ENCODE measurements around the gene MGMT.

MGMT gene

DNA sequence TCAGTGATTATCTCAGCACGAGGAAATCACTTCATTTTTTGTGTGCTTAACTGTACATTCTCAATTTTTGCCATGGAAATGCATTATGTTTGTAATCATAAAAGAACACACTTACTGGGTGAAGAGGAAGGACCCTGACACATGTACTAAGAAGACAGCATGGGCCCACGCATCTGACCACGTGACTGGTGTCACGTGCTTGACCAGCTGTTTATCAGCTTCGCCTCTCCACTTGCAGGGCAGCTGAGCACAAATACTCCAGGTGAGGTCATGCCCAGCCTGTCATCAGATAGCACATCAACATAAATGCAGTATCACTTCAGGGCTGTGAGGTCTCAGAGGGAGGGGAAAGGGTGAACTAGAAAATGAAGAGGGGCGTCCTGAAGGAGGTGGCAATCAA is 317.2 kb downstream of the MGMT start:
- no peak for DNase-seq

- DNase-seq, result no peak
Observed at GRCh38 chr10:129784891-129785290, 317.9 kb downstream of the MGMT start.

GRCh38 chr10:129785536-129785981 is 318.5 kb downstream of the MGMT start:
- no peak for DNase-seq

DNA sequence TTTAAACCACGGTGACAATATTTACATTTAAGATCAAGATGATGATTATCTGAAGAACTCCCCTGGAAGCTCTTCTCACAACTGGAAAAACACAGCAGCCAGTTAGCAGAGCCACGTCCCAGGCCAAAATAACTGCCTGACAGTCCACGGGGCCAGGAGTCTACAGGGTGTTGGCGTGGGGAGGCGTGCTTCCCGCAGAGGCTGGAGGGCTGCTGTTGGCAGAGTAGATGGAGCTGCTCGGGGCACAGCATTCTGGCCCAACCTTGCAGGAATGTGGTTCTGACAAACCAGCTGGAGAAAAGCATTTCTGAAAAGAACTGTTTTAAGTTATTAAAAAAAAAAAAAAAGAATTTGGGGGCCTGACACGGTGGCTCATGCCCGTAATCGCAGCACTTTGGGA is 319.2 kb downstream of the MGMT start:
- no peak for DNase-seq

- no peak for DNase-seq
Observed at GRCh38 chr10:129787557-129787956, 320.5 kb downstream of the MGMT start.

DNA sequence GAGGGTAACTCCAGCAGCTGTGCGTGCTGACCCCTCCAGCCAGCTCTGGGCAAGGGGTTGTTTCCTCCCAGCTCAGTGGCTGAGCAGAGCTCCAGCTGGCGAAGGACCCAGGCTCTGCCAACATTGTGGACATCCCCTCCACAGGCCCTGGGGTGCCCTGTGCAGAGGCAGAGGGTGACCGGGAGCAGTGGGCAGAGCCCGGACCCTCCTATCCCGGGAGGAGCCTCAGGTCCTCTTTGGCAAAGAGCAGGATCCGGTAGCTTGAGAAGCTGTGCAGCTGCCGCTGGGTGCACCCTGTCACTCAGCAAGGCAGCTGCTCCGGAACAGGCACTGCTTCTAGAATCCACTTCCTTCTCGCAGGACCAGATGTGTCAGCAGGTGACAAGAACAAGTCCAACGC is 321.2 kb downstream of the MGMT start:
- no peak for DNase-seq

- DNase-seq, result no peak
Observed at GRCh38 chr10:129790715-129791446, 323.8 kb downstream of the MGMT start.

DNA sequence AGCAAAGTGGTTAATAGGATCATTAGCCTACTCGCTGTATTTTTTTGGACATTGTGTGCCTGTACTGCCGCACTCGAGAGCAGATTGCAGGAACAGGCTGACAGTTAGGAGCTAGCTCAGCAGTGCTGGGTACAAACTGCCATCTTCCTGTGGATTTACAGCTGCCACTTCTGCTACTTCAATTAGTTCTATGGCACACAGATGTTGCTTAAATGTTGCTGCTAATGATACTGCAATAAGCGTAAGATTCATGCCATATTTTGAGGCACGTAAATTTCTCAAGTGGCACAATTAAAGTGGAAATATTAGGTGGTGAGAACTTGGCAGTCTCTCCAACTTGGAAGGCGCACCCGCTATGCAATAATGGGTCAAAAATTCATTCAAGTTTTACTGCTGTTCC is 325.1 kb downstream of the MGMT start:
- no peak for DNase-seq

DNA sequence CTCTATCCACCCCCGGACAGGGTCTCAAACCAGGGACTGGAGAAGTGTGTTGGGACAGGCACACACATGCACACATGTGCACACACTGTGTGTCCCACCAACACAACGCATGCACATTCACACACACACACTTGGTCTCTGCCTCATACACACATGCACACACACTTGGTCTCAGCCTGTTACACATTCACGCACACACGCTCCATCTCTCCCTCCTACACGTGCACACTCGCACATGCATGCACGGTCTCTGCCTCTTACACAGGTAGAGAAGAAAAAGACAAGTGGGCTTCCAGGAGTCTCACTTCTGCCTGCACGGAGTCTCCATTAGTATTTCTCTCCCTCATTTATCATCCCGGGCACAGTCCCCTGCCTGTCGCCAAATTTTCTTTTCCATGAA is 325.8 kb downstream of the MGMT start:
- DNase-seq, result no peak

DNA sequence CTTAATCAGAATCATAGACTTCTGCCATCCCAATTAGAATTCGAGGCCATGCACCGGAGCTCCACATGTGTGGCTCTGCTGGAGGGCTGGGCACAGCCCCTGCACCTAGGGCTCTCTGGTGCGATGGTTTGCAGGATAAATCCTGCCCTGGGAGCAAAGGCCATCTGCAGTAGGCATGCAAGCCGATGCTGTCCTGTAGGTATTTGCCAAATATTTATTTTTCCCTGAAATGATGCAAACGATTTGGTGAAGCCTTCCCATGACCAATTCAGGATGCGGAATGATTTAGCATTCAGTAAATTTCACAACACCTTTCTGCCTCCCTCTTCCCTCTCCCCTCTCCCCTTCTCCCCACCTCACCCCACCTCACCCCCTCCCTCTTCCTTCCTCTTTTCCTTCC is 326.4 kb downstream of the MGMT start:
- DNase-seq, result no peak

DNA sequence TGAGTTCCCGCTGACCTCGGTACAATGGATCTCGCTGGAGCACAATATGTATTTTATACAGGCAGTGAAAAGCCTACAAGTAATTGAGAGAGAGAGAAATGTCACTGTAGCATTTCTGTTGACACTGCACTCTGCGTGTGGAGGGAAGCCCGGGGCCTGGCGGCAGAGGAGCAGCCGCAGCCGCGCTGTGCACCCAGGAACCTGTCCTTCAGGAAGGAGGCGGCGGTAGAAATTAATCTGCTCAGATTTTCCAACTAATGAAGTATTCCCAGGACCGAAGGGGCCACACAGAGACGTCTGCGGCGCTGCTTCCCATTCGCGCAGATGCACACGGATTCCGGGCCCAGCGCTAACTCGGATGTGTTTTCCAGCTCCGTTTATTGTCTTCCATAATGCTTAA is 327.0 kb downstream of the MGMT start:
- no peak for DNase-seq

DNA sequence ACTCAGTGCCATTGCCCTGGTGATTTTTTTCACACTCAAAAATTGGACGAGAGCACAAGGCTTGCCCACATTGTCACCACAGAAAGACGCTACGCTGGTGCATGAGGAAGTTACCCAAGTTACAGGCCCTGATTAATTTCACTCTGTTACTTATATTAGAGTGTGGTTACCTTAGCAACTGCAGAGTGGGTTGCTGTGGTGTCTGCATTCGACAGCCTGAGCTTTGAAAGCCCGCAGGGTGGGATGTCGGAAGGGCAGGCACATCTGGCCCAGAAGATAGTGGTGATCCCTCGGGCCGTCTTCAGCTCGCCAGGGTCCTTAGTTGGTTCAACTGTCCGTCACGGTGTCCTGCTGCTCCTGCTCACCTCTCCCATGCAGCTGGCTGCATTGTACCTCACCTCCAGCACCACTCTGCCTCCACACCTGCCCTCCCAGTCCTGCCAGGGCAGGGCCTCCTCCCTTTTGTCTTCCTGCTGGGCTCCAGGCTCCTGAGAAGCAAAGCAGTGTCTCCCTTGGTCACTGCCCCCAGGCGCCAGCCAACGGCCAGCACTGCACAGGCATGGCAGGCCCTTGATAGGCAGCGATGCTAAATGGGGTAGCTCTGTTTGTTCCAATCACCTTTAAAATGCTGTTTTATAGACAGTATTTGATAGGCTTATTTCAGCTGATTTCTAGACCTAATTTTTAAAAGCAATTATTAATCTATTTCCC is 329.8 kb downstream of the MGMT start:
- DNase-seq, result no peak

GRCh38 chr10:129799942-129800341 is 332.9 kb downstream of the MGMT start:
- no peak for DNase-seq

- no peak for DNase-seq
Observed at GRCh38 chr10:129800796-129801340, 333.8 kb downstream of the MGMT start.

GRCh38 chr10:129807211-129807610 is 340.2 kb downstream of the MGMT start:
- DNase-seq, result no peak

GRCh38 chr10:129808092-129808983 is 341.3 kb downstream of the MGMT start:
- DNase-seq, result no peak

DNA sequence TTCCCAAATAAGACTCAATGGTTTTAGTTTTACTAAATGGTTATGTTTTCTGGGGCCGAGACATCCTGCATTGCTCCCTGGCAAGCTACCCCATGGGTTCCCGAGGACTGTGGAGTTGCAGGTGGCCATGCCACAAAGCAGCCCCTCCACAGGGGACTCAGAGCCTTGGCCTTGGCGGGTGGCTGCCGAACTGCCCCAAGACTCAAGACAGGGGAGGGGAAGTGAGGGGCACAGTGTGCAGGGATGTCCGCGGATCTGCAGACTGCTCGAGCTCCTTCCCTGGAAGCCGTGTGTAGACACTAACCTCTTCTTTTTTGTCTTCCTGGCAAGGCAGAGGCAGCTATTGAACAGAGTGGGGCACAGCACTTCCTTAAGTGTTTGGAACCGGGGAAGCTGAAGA is 342.4 kb downstream of the MGMT start:
- no peak for DNase-seq

GRCh38 chr10:129809841-129810240 is 342.8 kb downstream of the MGMT start:
- no peak for DNase-seq

DNA sequence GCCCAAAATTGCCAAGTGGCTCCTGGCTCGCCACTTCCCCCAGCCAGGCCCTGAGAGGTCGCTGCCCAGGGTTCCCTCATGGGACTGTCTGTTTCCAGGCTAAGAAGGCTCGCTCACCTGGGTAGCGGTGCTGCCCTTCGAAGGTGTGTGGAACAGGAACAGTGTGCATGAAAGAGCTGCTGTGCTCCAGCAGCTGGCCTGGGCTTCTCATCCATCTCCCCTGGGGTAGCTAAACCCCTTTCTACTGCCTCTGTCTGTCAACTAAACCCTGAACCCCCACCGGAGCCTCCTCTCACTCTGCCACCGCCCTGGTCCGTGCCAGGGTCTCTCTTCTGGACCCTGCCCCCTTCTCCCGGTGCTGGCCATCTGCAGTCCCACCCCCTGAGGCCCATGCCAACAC is 344.2 kb downstream of the MGMT start:
- no peak for DNase-seq

DNA sequence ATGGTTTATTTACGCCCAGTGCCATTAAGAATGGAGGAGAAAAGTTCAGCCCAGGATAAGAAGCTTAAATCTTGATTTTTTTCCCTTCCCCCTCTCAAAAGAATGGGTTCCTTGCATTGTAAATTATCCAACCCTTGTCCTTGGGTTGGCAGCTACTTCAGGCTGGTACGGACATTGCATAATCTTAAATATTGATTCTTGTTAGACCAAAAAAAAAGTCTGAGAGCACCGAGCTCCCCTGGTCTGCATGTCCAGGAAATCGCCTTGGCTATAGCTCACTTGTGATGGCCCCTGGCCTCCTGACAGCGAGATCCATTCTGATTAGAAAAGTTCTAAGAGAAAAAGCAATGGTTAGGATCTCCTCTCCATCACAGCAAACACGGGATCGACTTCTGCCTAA is 345.4 kb downstream of the MGMT start:
- no peak for DNase-seq

- no peak for DNase-seq
Observed at GRCh38 chr10:129814681-129815646, 347.9 kb downstream of the MGMT start.
